ENCODE results near the gene USH1G. TPM values are rescaled to one million over a fixed set of nuclear protein-coding genes. Genes with fewer than 3 reads are reported as not detected.
"Not testable (repeated sequence)": the region's sequence is repeated elsewhere in the genome, so short reads cannot be mapped to it uniquely, and the experiment has no call there.

USH1G gene
- polyA plus RNA-seq, 4 donors: 0.48 to 0.82 (median 0.60) TPM

GRCh38 chr17:74907012-74907411 is 16.0 kb downstream of the USH1G start:
- DNase-seq (ENCODE audit: low read depth in 4 of 4, low spot score in 3 of 4): no peak

GRCh38 chr17:74906214-74906793 is 16.8 kb downstream of the USH1G start:
- not testable (repeated sequence) for DNase-seq (ENCODE audit: low read depth in 4 of 4, low spot score in 3 of 4)

GRCh38 chr17:74904687-74905409 is 18.2 kb downstream of the USH1G start:
- DNase-seq (ENCODE audit: low read depth in 4 of 4, low spot score in 3 of 4): no peak

GRCh38 chr17:74903671-74904070 is 19.4 kb downstream of the USH1G start:
- DNase-seq (ENCODE audit: low read depth in 4 of 4, low spot score in 3 of 4): no peak

- no peak for DNase-seq (ENCODE audit: low read depth in 4 of 4, low spot score in 3 of 4)
Measured at GRCh38 chr17:74903034-74903433, 20.0 kb downstream of the USH1G start.

- DNase-seq (ENCODE audit: low read depth in 4 of 4, low spot score in 3 of 4): no peak
Measured at GRCh38 chr17:74901353-74902135, 21.5 kb downstream of the USH1G start.

GRCh38 chr17:74900208-74900607 is 22.8 kb downstream of the USH1G start:
- DNase-seq (ENCODE audit: low read depth in 4 of 4, low spot score in 3 of 4): no peak

GRCh38 chr17:74898376-74898946 is 24.6 kb downstream of the USH1G start:
- no peak for DNase-seq (ENCODE audit: low read depth in 4 of 4, low spot score in 3 of 4)

- DNase-seq (ENCODE audit: low read depth in 4 of 4, low spot score in 3 of 4): no peak
Measured at GRCh38 chr17:74893936-74894671, 29.0 kb downstream of the USH1G start.

- no peak for DNase-seq (ENCODE audit: low read depth in 4 of 4, low spot score in 3 of 4)
Measured at GRCh38 chr17:74892974-74893911, 29.8 kb downstream of the USH1G start, which contains the start of gene FADS6. FADS6 (minus strand) TSS chr17:74893633; CDS start chr17:74893595, 38 bp downstream.

- no peak for DNase-seq (ENCODE audit: low read depth in 4 of 4, low spot score in 3 of 4)
Measured at GRCh38 chr17:74892013-74892841, 30.8 kb downstream of the USH1G start.

- no peak for DNase-seq (ENCODE audit: low read depth in 4 of 4, low spot score in 3 of 4)
Measured at GRCh38 chr17:74890554-74890953, 32.5 kb downstream of the USH1G start.

- DNase-seq (ENCODE audit: low read depth in 4 of 4, low spot score in 3 of 4): no peak
Measured at GRCh38 chr17:74888469-74888868, 34.6 kb downstream of the USH1G start.

- no peak for DNase-seq (ENCODE audit: low read depth in 4 of 4, low spot score in 3 of 4)
Measured at GRCh38 chr17:74883241-74883745, 39.8 kb downstream of the USH1G start.

GRCh38 chr17:74882517-74883240 is 40.4 kb downstream of the USH1G start:
- no peak for DNase-seq (ENCODE audit: low read depth in 4 of 4, low spot score in 3 of 4)

GRCh38 chr17:74881073-74881472 is 42.0 kb downstream of the USH1G start:
- DNase-seq (ENCODE audit: low read depth in 4 of 4, low spot score in 3 of 4): no peak

GRCh38 chr17:74879308-74879707 is 43.7 kb downstream of the USH1G start:
- DNase-seq (ENCODE audit: low read depth in 4 of 4, low spot score in 3 of 4): no peak

GRCh38 chr17:74878658-74879057 is 44.4 kb downstream of the USH1G start:
- no peak for DNase-seq (ENCODE audit: low read depth in 4 of 4, low spot score in 3 of 4)
